Keratinocyte (primary cell): Measurements from ENCODE around the gene GRB2. TPM values are rescaled to one million over a fixed set of nuclear protein-coding genes. Genes with fewer than 3 reads are reported as not detected.

Source experiments
- DNase-seq: peaks from one replicate; pipeline ENCODE4 v3.0.0-alpha.2; 2011; ENCODE audit warnings: low read depth, missing footprints, low spot score
- FAIRE-seq: peaks from 2 replicates; lab custom pipeline; 2011; peaks lifted over from hg19 to GRCh38; lab: Jason Lieb, UNC
- H2AFZ ChIP-seq: 2 replicates; pipeline ENCODE4 v1.6.0; 2012; ENCODE audit warnings: low read length, control low read depth, inconsistent platforms; ENCODE audit not compliant: control insufficient read depth
- H3K27ac ChIP-seq: 2 replicates; pipeline ENCODE4 v1.5.1; 2011; ENCODE audit warnings: low read length; ENCODE audit not compliant: control insufficient read depth, insufficient read depth
- H3K27me3 ChIP-seq: 3 replicates; pipeline ENCODE4 v1.6.0; 2011; ENCODE audit warnings: low read length; ENCODE audit not compliant: control insufficient read depth, insufficient read depth; ENCODE audit errors: extremely low read depth
- H3K36me3 ChIP-seq, 2 experiments: 2 replicates in 1 of 2; 3 replicates in 1 of 2; pipeline ENCODE4 v1.5.1; 2011; ENCODE audit warnings: low read length in 2 of 2, mild to moderate bottlenecking in 1 of 2; ENCODE audit not compliant: control insufficient read depth in 2 of 2, insufficient read depth in 2 of 2; ENCODE audit errors: extremely low read depth in 1 of 2
- H3K4me1 ChIP-seq: 3 replicates; pipeline ENCODE4 v1.5.1; 2011; ENCODE audit warnings: low read length; ENCODE audit not compliant: control insufficient read depth, insufficient read depth; ENCODE audit errors: extremely low read depth
- H3K4me2 ChIP-seq: 3 replicates; pipeline ENCODE4 v1.6.0; 2011; ENCODE audit warnings: low read depth, low read length; ENCODE audit not compliant: control insufficient read depth, insufficient read depth; ENCODE audit errors: extremely low read depth
- H3K4me3 ChIP-seq, 3 experiments: fragments of 200-600 bp in 1 of 3; sonication (generic) in 1 of 3; 2 replicates in 2 of 3; 3 replicates in 1 of 3; pipeline ENCODE4 v1.5.1; 2011 to 2016; ENCODE audit warnings: low read length in 3 of 3, mild to moderate bottlenecking in 3 of 3, control low read depth in 2 of 3, inconsistent platforms in 1 of 3, low read depth in 1 of 3, mixed read lengths in 1 of 3, mixed run types in 1 of 3, moderate library complexity in 1 of 3; ENCODE audit not compliant: control insufficient read depth in 2 of 3, insufficient read depth in 2 of 3; ENCODE audit errors: extremely low read depth in 1 of 3
- H3K79me2 ChIP-seq: 2 replicates; pipeline ENCODE4 v1.6.0; 2012; ENCODE audit warnings: low read length; ENCODE audit not compliant: control insufficient read depth, insufficient read depth
- H3K9ac ChIP-seq: 3 replicates; pipeline ENCODE4 v1.6.0; 2011; ENCODE audit warnings: low read length; ENCODE audit not compliant: control insufficient read depth, insufficient read depth; ENCODE audit errors: extremely low read depth
- H3K9me1 ChIP-seq: 3 replicates; pipeline ENCODE4 v1.6.0; 2011; ENCODE audit warnings: low read length; ENCODE audit not compliant: control insufficient read depth, insufficient read depth; ENCODE audit errors: extremely low read depth
- H3K9me3 ChIP-seq: 2 replicates; pipeline ENCODE4 v1.5.1; 2012; ENCODE audit warnings: low read depth, low read length; ENCODE audit not compliant: control insufficient read depth
- H4K20me1 ChIP-seq: 3 replicates; pipeline ENCODE4 v1.6.0; 2011; ENCODE audit warnings: low read length; ENCODE audit not compliant: control insufficient read depth, insufficient read depth; ENCODE audit errors: extremely low read depth
- CTCF ChIP-seq, 3 experiments: IDR thresholded peaks in 1 of 3; conservative IDR thresholded peaks in 1 of 3; optimal IDR thresholded peaks in 1 of 3; 2 replicates in 2 of 3; 3 replicates in 1 of 3; pipeline versions ENCODE3 to v1.5.1; 2011; ENCODE audit warnings: low read length in 3 of 3, mild to moderate bottlenecking in 3 of 3, moderate library complexity in 2 of 3, control low read depth in 1 of 3, inconsistent platforms in 1 of 3; ENCODE audit not compliant: insufficient read depth in 2 of 3; ENCODE audit errors: extremely low read depth in 1 of 3
- EZH2 ChIP-seq: IDR thresholded peaks from one replicate; pipeline ENCODE4 v1.6.1; 2012; ENCODE audit warnings: inconsistent platforms, mild to moderate bottlenecking, low read length, moderate library complexity
- dilution Hi-C: fragments of 300-500 bp; cut with MboI; formaldehyde crosslinking; loops from one replicate; pipeline ENCODE4 v1.7.0; 2020; ENCODE audit warnings: low sequenced_read_pairs; ENCODE audit not compliant: extremely low pct_ligation_motif_present
- polyA plus RNA-seq, 5 experiments: library from polyadenylated mRNA; depleted of rRNA in 3 of 5; stranded (reverse) in 3 of 5; stranded (forward) in 1 of 5; unstranded in 1 of 5; fragments of >200 nt; gene quantifications; 1 replicate in 1 of 5; 2 replicates in 3 of 5; 3 replicates in 1 of 5; pipeline versions ENCODE4 v1.2.1 to v1.2.3, GENCODE V29; 2011 to 2012; ENCODE audit warnings: missing spikeins in 2 of 5, low read depth in 1 of 5, low replicate concordance in 1 of 5

GRB2 gene
- polyA plus RNA-seq, 1 donor (not counting 4 experiments of a cell fraction or from before 2014, with no cell fraction given) = 62.0 TPM

GRCh38 chr17:75365931-75366275, 39.6 kb downstream of the GRB2 start:
- Histone ChIP-seq H3K27ac (no peak overlapping the region), H3K4me3 (no peak overlapping the region), H3K27me3 (no peaks in the 10 kb centered on the region), H4K20me1 (peaks cover 17% of the 10 kb centered on the region), H3K79me2 (peaks cover 89% of the 10 kb centered on the region), H3K9ac (no peak overlapping the region), H3K9me3 (no peaks in the 10 kb centered on the region), H3K9me1 (peaks cover 3% of the 10 kb centered on the region), H3K4me1 (peaks cover 36% of the 10 kb centered on the region), H3K36me3 (no peaks in the 10 kb centered on the region), H2AFZ (no peak overlapping the region), H3K4me2 (no peak overlapping the region)
- no peak for TF ChIP-seq CTCF (optimal IDR thresholded peaks at IDR 0.05 in 1 of 3, IDR thresholded peaks at IDR 0.05 in 1 of 3, conservative IDR thresholded peaks at IDR 0.05 in 1 of 3; ENCODE audit: extremely low read depth in 1 of 3, insufficient read depth in 2 of 3, low read length in 3 of 3)
- no peak for TF ChIP-seq EZH2
- dilution Hi-C loops = no loop called here
- no peak for FAIRE-seq
- DNase-seq = no peak

DNA sequence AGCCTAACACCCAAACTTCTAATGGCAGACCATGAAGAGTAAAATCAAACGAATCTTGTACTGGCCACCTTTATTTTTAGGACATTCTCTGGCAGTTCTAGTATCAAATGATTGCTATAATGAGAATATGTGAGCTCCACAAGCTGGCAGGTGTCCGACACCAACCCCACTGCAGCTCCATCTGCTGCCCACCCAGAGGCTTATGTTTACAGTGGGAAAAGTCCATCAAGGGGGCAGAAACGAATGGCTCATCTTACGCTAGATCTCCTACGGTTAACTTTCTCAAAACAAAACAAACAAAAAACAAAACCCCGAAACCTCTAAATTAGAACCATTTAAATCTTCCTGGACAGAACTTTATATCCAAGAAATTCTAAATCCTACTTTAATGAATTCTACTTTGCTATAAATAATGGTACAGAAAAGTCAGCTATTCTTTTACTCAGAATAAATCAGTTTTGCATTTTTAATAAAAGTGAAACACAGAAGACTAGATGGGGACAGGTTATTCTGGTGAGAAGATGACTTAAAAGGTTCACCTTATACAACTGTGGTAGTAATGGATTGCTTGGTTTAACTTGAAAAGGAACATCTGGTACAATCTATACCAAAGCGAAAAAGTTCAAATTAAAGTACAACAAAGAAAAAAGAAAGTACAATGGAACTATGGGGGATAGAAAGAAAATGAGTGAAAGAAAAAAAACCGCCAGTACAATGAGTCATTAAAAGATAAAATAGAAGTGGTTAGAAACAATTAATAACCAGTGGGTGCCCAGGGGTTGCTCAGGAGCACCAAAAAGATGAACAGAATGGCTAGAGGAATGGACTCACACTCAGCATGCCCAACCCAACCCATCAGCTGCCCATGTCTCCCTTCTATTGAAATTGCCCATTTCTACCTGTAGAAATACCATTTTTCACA, 40.2 kb downstream of the GRB2 start:
- Histone ChIP-seq H3K27me3 (no peaks in the 10 kb centered on the region), H3K9ac (no peak overlapping the region), H3K4me2 (no peak overlapping the region), H3K4me1 (peaks cover 36% of the 10 kb centered on the region), H3K4me3 (no peak overlapping the region), H3K27ac (no peak overlapping the region), H3K79me2 (peaks cover 90% of the 10 kb centered on the region), H3K9me3 (no peaks in the 10 kb centered on the region), H3K9me1 (peaks cover 3% of the 10 kb centered on the region), H3K36me3 (no peaks in the 10 kb centered on the region), H4K20me1 (peaks cover 21% of the 10 kb centered on the region), H2AFZ (no peak overlapping the region)
- DNase-seq (no peak), FAIRE-seq (no peak)
- dilution Hi-C loops = no loop called here
- TF ChIP-seq CTCF (optimal IDR thresholded peaks at IDR 0.05 in 1 of 3, IDR thresholded peaks at IDR 0.05 in 1 of 3, conservative IDR thresholded peaks at IDR 0.05 in 1 of 3; ENCODE audit: extremely low read depth in 1 of 3, insufficient read depth in 2 of 3, low read length in 3 of 3) (no peak), EZH2 (no peak)
